DMS 273 (cell line): Measurements from ENCODE around the gene WNT7A.
A peak's percentile ranks its signal among the peaks of the same experiment; 100 is the strongest.

ENCODE experiments used
- DNase-seq: peaks from one replicate; lab custom pipeline; 2025; ENCODE audit not compliant: unreplicated experiment; lab: John Stamatoyannopoulos, UW

Gene WNT7A

GRCh38 chr3:13798401-13798800 lies 81.5 kb downstream of the WNT7A start:
- DNase-seq, result no peak

- no peak for DNase-seq
These were observed 83.0 kb downstream of the WNT7A start for GRCh38 chr3:13796701-13797460.

GRCh38 chr3:13795816-13796215 lies 84.1 kb downstream of the WNT7A start:
- no peak for DNase-seq

GRCh38 chr3:13794322-13794721 lies 85.5 kb downstream of the WNT7A start:
- no peak for DNase-seq

GRCh38 chr3:13793451-13793850 lies 86.4 kb downstream of the WNT7A start:
- no peak for DNase-seq

- DNase-seq, result no peak
These were observed 87.1 kb downstream of the WNT7A start for GRCh38 chr3:13792512-13793371.

GRCh38 chr3:13792051-13792490 lies 87.8 kb downstream of the WNT7A start:
- DNase-seq, result no peak

- DNase-seq, result no peak
These were observed 88.4 kb downstream of the WNT7A start for GRCh38 chr3:13791198-13792050.

- no peak for DNase-seq
These were observed 89.3 kb downstream of the WNT7A start for GRCh38 chr3:13790376-13791197.

GRCh38 chr3:13788522-13789424 lies 91.1 kb downstream of the WNT7A start:
- peak; percentile 28 for DNase-seq

- DNase-seq, result no peak
These were observed 92.2 kb downstream of the WNT7A start for GRCh38 chr3:13787533-13788132.

GRCh38 chr3:13786811-13787210 lies 93.1 kb downstream of the WNT7A start:
- DNase-seq, result no peak

- no peak for DNase-seq
These were observed 93.9 kb downstream of the WNT7A start for GRCh38 chr3:13785853-13786436.

- no peak for DNase-seq
These were observed 94.5 kb downstream of the WNT7A start for GRCh38 chr3:13785351-13785750.

GRCh38 chr3:13783476-13783875 lies 96.4 kb downstream of the WNT7A start:
- peak; percentile 87 for DNase-seq

- peak; percentile 70 for DNase-seq
These were observed 97.4 kb downstream of the WNT7A start for GRCh38 chr3:13782501-13782900.

GRCh38 chr3:13781417-13781816 lies 98.5 kb downstream of the WNT7A start:
- no peak for DNase-seq

- no peak for DNase-seq
These were observed 99.3 kb downstream of the WNT7A start for GRCh38 chr3:13780432-13781176.
